Fibroblast of lung (primary cell): ENCODE measurements around the gene ESR2.

Source experiments
- EZH2 ChIP-seq: IDR thresholded peaks from 2 replicates; pipeline ENCODE4 v1.5.1; 2012; ENCODE audit warnings: low read length, control low read depth, mild to moderate bottlenecking; ENCODE audit errors: missing control alignments
- TF ChIP-seq, protein P1 (sequence below), 2 donors: IDR thresholded peaks in 1 of 2; conservative IDR thresholded peaks in 1 of 2; 1 replicate in 1 of 2; 2 replicates in 1 of 2; pipeline ENCODE4 v1.5.1; 2011 to 2012; ENCODE audit warnings: low read length in 2 of 2, control low read depth in 1 of 2, inconsistent platforms in 1 of 2, low read depth in 1 of 2, mild to moderate bottlenecking in 1 of 2

DNA sequence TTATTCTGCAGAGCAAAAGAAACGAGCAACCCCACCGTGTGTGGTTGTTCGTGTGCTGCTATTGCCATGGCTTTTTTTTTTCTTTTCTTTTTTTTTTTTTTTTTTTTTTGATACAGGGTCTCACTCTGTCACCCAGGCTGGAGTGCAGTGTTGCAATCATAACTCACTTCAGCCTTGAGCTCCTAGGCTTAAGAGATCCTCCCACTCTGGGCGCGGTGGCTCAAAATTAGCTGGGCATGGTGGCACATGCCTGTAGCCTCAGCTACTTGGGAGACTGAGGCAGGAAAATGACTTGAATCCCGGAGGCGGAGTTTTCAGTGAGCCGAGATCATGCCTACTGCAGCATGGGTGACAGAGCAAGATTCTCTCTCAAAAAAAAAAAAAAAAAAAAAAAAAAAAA is 144.2 kb downstream of the ESR2 start:
- TF ChIP-seq, protein P1, sequence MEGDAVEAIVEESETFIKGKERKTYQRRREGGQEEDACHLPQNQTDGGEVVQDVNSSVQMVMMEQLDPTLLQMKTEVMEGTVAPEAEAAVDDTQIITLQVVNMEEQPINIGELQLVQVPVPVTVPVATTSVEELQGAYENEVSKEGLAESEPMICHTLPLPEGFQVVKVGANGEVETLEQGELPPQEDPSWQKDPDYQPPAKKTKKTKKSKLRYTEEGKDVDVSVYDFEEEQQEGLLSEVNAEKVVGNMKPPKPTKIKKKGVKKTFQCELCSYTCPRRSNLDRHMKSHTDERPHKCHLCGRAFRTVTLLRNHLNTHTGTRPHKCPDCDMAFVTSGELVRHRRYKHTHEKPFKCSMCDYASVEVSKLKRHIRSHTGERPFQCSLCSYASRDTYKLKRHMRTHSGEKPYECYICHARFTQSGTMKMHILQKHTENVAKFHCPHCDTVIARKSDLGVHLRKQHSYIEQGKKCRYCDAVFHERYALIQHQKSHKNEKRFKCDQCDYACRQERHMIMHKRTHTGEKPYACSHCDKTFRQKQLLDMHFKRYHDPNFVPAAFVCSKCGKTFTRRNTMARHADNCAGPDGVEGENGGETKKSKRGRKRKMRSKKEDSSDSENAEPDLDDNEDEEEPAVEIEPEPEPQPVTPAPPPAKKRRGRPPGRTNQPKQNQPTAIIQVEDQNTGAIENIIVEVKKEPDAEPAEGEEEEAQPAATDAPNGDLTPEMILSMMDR (conservative IDR thresholded peaks at IDR 0.05 in 1 of 2, IDR thresholded peaks at IDR 0.05 in 1 of 2; ENCODE audit: low read depth in 1 of 2, low read length in 2 of 2): no peak
- TF ChIP-seq EZH2: no peak
